Spleen (tissue), 7 donors: ENCODE data around the gene SLCO2B1.

ENCODE experiments used
- CTCF ChIP-seq, 11 experiments: fragments of 200-600 bp in 7 of 11; fragments of 450-650 bp in 4 of 11; sonication (generic) in 4 of 11; IDR thresholded peaks in 8 of 11; conservative IDR thresholded peaks in 3 of 11; 1 replicate in 7 of 11; 2 replicates in 4 of 11; pipeline versions ENCODE4 v1.4.0 to v1.8.0; 2016 to 2021; ENCODE audit warnings: antibody characterized with exemption in 11 of 11, inconsistent platforms in 4 of 11, mild to moderate bottlenecking in 1 of 11
- POLR2A ChIP-seq, 3 donors: fragments of 450-650 bp; IDR thresholded peaks; one replicate each; pipeline ENCODE4 v1.5.1; 2017; ENCODE audit warnings: antibody characterized with exemption in 3 of 3, mild to moderate bottlenecking in 1 of 3
- POLR2AphosphoS5 ChIP-seq, 3 donors: sonication (generic); formaldehyde crosslinking; IDR thresholded peaks; one replicate each; pipeline ENCODE4 v1.5.1; 2017; ENCODE audit warnings: antibody characterized with exemption in 3 of 3
- donor health status: DM: no; HTN: no; CAD: no; lungs with moderate emphysema.
- donor health status: DM: no; HTN: no; CAD: no.
- donor health status: DM: no; HTN: no; CAD: no.

GRCh38 chr11:75132080-75132479, 18.8 kb upstream of the SLCO2B1 start:
- no peak for TF ChIP-seq POLR2A (IDR thresholded peaks at IDR 0.05)
- TF ChIP-seq CTCF (IDR thresholded peaks at IDR 0.05 in 8 of 11, conservative IDR thresholded peaks at IDR 0.05 in 3 of 11) = no peak
- TF ChIP-seq POLR2AphosphoS5 (IDR thresholded peaks at IDR 0.05) = no peak
